WERI-Rb-1 (cell line): Measurements from ENCODE around the gene ZRANB1.

ENCODE experiments used
- DNase-seq: peaks from one replicate; pipeline ENCODE4 v3.0.0-alpha.2; 2020
- H3K27ac ChIP-seq: fragments of 250-450 bp; sonication (Bioruptor Pico); 2 replicates; pipeline ENCODE4 v1.5.1; 2020; ENCODE audit warnings: mild to moderate bottlenecking, moderate library complexity
- H3K27me3 ChIP-seq: fragments of 250-450 bp; sonication (Bioruptor Pico); 2 replicates; pipeline ENCODE4 v1.5.1; 2021; ENCODE audit warnings: mild to moderate bottlenecking, low read depth, moderate library complexity; ENCODE audit not compliant: insufficient read depth, severe bottlenecking
- H3K36me3 ChIP-seq: fragments of 250-450 bp; sonication (Bioruptor Pico); 2 replicates; pipeline ENCODE4 v1.5.1; 2020; ENCODE audit warnings: mild to moderate bottlenecking, moderate library complexity
- H3K4me3 ChIP-seq: 2 replicates; pipeline ENCODE4 v1.5.1; 2011; ENCODE audit warnings: low read depth, mild to moderate bottlenecking, control low read depth, low read length
- H3K9me3 ChIP-seq: fragments of 250-450 bp; sonication (Bioruptor Pico); 2 replicates; pipeline ENCODE4 v1.5.1; 2021; ENCODE audit warnings: mild to moderate bottlenecking, moderate library complexity; ENCODE audit not compliant: severe bottlenecking
- TF ChIP-seq, protein P1 (sequence below): IDR thresholded peaks from 2 replicates; pipeline ENCODE4 v1.5.1; 2011; ENCODE audit warnings: low read depth, mild to moderate bottlenecking, control low read depth, inconsistent platforms, low read length

Gene ZRANB1

DNA sequence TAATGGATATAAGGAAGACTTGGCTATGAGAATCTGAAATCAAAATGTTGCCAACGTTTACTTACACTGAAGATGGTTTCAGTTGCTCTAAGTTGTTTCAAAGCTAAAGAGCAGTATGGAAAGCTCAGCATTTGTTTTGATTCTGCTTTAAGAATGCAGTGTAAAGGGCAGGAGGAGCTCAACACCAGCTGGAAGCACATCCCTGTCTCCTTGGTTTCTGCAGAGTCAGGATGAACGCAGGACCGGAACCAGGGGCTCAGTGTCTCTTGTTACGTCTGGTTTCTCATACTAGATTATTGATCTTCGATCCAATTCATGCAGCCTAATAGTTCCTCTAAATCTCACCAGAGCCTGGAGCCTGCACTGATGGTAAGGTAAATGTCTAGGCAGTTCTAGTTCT is 24.1 kb downstream of the ZRANB1 start:
- Histone ChIP-seq H3K27me3 (no peaks in the 10 kb centered on the region), H3K9me3 (no peaks in the 10 kb centered on the region), H3K27ac (no peak overlapping the region), H3K36me3 (peaks cover 49% of the 10 kb centered on the region), H3K4me3 (no peak overlapping the region)
- TF ChIP-seq, protein P1, sequence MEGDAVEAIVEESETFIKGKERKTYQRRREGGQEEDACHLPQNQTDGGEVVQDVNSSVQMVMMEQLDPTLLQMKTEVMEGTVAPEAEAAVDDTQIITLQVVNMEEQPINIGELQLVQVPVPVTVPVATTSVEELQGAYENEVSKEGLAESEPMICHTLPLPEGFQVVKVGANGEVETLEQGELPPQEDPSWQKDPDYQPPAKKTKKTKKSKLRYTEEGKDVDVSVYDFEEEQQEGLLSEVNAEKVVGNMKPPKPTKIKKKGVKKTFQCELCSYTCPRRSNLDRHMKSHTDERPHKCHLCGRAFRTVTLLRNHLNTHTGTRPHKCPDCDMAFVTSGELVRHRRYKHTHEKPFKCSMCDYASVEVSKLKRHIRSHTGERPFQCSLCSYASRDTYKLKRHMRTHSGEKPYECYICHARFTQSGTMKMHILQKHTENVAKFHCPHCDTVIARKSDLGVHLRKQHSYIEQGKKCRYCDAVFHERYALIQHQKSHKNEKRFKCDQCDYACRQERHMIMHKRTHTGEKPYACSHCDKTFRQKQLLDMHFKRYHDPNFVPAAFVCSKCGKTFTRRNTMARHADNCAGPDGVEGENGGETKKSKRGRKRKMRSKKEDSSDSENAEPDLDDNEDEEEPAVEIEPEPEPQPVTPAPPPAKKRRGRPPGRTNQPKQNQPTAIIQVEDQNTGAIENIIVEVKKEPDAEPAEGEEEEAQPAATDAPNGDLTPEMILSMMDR: no peak
- no peak for DNase-seq

DNA sequence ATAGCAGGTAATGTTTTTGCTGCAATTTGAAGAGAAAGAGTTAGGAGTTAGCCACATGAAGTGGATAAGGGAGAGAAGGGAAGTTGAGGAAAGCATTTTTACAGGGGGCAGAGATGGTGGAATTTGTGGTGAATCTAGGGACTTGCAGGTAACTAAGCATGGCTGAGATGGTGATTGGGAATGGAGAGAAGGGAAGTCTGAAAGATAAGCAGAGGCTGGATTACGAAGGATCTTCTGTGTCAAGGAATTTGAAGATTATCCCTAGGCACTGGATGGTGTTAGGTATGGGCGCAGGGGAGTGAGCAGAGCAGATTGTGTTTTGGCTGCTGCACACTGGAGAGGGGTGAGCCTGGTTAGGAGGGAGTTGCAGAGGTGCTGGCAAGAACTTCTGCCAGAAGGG is 25.3 kb downstream of the ZRANB1 start:
- Histone ChIP-seq H3K4me3 (no peak overlapping the region), H3K27me3 (no peaks in the 10 kb centered on the region), H3K9me3 (no peaks in the 10 kb centered on the region), H3K36me3 (peaks cover 53% of the 10 kb centered on the region), H3K27ac (no peak overlapping the region)
- no peak for DNase-seq
- TF ChIP-seq, protein P1: no peak

DNA sequence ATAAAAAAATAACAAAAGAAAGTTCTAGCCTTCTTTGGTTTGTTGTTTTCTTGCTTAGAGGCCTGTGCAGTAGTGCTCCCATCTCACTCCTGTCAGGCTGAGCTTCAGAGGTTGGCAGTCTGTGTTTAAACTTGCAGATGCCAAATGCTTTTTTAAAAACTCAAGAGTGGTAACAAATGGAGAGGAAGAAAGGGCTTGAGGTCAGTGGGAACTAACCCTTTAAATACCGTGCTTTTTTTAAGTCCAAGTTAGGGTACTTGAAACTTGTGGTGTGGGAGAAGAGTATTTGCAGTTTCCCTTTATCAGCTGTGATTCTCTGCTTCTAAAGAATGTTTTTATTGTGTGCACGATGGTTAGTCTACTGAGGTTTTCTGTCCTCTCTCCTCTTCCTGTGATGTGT is 29.4 kb downstream of the ZRANB1 start:
- Histone ChIP-seq H3K9me3 (no peaks in the 10 kb centered on the region), H3K36me3 (peaks cover 59% of the 10 kb centered on the region), H3K27ac (no peak overlapping the region), H3K27me3 (no peaks in the 10 kb centered on the region), H3K4me3 (no peak overlapping the region)
- no peak for DNase-seq
- TF ChIP-seq, protein P1: no peak

DNA sequence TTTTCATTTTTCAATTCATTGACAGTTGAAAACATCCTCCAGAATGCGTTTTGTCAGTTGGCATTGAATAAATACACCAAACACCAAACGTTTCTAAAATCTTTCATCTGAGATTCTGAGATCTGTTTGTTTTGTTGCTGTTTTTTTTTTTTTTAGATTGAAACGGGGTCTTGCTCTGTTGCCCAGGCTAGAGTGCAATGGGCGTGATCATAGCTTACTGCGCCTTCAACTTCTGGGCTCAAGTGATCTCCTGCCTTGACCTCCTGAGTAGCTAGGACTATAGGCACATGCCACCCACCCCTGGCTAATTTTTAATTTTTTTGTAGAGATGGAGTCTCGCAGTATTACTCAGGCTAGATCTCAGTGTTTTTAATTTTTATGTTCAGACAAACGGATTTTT is 30.7 kb downstream of the ZRANB1 start:
- H3K27me3 ChIP-seq: no peaks in the 10 kb centered on the region
- no peak for DNase-seq
- H3K4me3 ChIP-seq: no peak overlapping the region
- peaks cover 47% of the 10 kb centered on the region for H3K36me3 ChIP-seq
- H3K27ac ChIP-seq: no peak overlapping the region
- TF ChIP-seq, protein P1: no peak
- no peaks in the 10 kb centered on the region for H3K9me3 ChIP-seq

DNA sequence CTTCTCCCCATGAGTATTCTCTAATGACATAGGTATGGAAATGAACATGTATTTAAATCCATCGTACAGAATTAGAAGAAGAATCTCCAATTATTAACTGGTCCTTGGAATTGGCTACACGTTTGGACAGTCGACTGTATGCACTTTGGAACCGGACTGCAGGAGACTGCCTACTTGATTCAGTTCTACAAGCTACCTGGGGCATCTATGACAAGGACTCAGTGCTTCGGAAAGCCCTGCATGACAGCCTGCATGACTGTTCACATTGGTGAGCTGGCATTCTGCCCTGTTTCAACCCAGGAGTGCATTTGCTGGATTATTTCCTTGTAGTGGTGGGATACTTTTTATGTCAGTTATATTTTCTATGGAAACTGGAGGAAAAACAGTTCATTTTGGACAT is 32.2 kb downstream of the ZRANB1 start:
- no peak for DNase-seq
- TF ChIP-seq, protein P1: no peak
- H3K4me3 ChIP-seq: no peak overlapping the region
- H3K27ac ChIP-seq: no peak overlapping the region
- H3K36me3 ChIP-seq: peaks cover 37% of the 10 kb centered on the region
- no peaks in the 10 kb centered on the region for H3K27me3 ChIP-seq
- H3K9me3 ChIP-seq: no peaks in the 10 kb centered on the region

DNA sequence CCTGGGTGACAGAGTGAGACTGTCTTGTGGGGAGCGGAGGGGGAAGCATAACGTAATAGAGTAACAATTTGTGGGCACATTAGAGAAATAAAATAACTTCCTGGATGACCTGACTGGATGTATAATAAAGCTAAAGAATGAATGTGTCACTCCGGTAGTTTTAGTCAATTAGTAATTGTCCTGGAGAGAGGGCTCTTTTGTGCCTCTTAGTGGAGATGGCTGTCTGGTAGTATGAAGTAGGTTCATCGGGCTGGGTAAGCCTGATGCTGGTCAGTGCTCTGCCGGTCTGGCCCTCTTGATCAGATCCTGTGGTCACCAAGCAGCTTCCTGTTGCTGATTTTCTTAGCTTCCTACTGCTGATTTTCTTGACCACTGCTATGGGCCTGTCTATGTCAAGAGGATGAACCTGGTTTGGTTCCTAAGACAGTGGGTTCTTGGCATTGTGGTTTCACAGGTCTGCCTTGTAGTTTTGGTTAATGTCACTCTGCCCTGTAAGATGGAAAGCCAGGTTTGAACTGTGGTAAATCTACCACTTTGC is 34.1 kb downstream of the ZRANB1 start:
- peaks cover 42% of the 10 kb centered on the region for H3K36me3 ChIP-seq
- DNase-seq: no peak
- H3K9me3 ChIP-seq: no peaks in the 10 kb centered on the region
- no peaks in the 10 kb centered on the region for H3K27me3 ChIP-seq
- no peak overlapping the region for H3K27ac ChIP-seq
- H3K4me3 ChIP-seq: no peak overlapping the region
- TF ChIP-seq, protein P1: no peak
